ENCODE data around the gene NCCRP1.

Gene NCCRP1

GRCh38 chr19:39165857-39166256 lies 30.9 kb upstream of the NCCRP1 start:
- WGBS (ENCODE audit: insufficient coverage) = 100% methylated on average over 1 of the region's 7 CpGs
- POLR2A ChIA-PET = no interaction called here

GRCh38 chr19:39166571-39167391 lies 30.0 kb upstream of the NCCRP1 start:
- POLR2A ChIA-PET = no interaction called here
- H3K27ac ChIP-seq (ENCODE audit: insufficient read depth in 1 of 2, low read depth in 1 of 2, low read length in 2 of 2, poor library complexity in 1 of 2, severe bottlenecking in 2 of 2) = no peak overlapping the region
- H3K9me3 ChIP-seq (ENCODE audit: control extremely low read depth in 1 of 5, control insufficient read depth in 4 of 5, insufficient read depth in 2 of 5, low read depth in 1 of 5, low read length in 4 of 5) = no peaks in the 10 kb centered on the region
- WGBS (ENCODE audit: insufficient coverage) = 94% methylated on average over 18 of the region's 24 CpGs
- CTCF ChIA-PET = interaction anchor here (0.8 kb wide), 1 partner anchor 47 kb away, joined by 3 read pairs; no protein-coding TSS in a partner anchor
- no peaks in the 10 kb centered on the region for H3K4me1 ChIP-seq (ENCODE audit: control extremely low read depth in 1 of 4, control insufficient read depth in 4 of 4, insufficient read depth in 4 of 4, low read length in 3 of 4)
- no peak for DNase-seq
- H3K27me3 ChIP-seq (replicated peaks in 2 of 5; ENCODE audit: control insufficient read depth in 4 of 5, insufficient read depth in 5 of 5, low read length in 4 of 5) = no peaks in the 10 kb centered on the region
- peaks cover 9 to 17% (median 14%) of the 10 kb centered on the region in 4 experiments for H3K36me3 ChIP-seq (ENCODE audit: control insufficient read depth in 4 of 4, insufficient read depth in 4 of 4, low read length in 3 of 4)
- H3K4me3 ChIP-seq (ENCODE audit: control insufficient read depth in 1 of 7, extremely low read depth in 1 of 7, insufficient read depth in 4 of 7, low read depth in 2 of 7, low read length in 6 of 7) = no peak overlapping the region

More at GRCh38 chr19:39165857-39166256, 30.9 kb upstream of the NCCRP1 start:
- H3K27ac ChIP-seq (ENCODE audit: insufficient read depth in 1 of 2, low read depth in 1 of 2, low read length in 2 of 2, poor library complexity in 1 of 2, severe bottlenecking in 2 of 2) = no peak overlapping the region
- CTCF ChIA-PET = no interaction called here
- H3K4me1 ChIP-seq (ENCODE audit: control extremely low read depth in 1 of 4, control insufficient read depth in 4 of 4, insufficient read depth in 4 of 4, low read length in 3 of 4) = peaks cover 0 to 3% (median under 1%) of the 10 kb centered on the region in 4 experiments
- H3K36me3 ChIP-seq (ENCODE audit: control insufficient read depth in 4 of 4, insufficient read depth in 4 of 4, low read length in 3 of 4) = peaks cover 5 to 13% (median 11%) of the 10 kb centered on the region in 4 experiments
- no peak for DNase-seq
- no peaks in the 10 kb centered on the region for H3K27me3 ChIP-seq (replicated peaks in 2 of 5; ENCODE audit: control insufficient read depth in 4 of 5, insufficient read depth in 5 of 5, low read length in 4 of 5)
- H3K4me3 ChIP-seq (ENCODE audit: control insufficient read depth in 1 of 7, extremely low read depth in 1 of 7, insufficient read depth in 4 of 7, low read depth in 2 of 7, low read length in 6 of 7) = no peak overlapping the region
- H3K9me3 ChIP-seq (ENCODE audit: control extremely low read depth in 1 of 5, control insufficient read depth in 4 of 5, insufficient read depth in 2 of 5, low read depth in 1 of 5, low read length in 4 of 5) = no peaks in the 10 kb centered on the region

GRCh38 chr19:39167461-39168257 lies 29.1 kb upstream of the NCCRP1 start:
- 93% methylated on average over 16 of the region's 25 CpGs for WGBS (ENCODE audit: insufficient coverage)
- peaks cover 9 to 24% (median 18%) of the 10 kb centered on the region in 4 experiments for H3K36me3 ChIP-seq (ENCODE audit: control insufficient read depth in 4 of 4, insufficient read depth in 4 of 4, low read length in 3 of 4)

GRCh38 chr19:39168258-39169142 lies 28.3 kb upstream of the NCCRP1 start:
- H3K36me3 ChIP-seq (ENCODE audit: control insufficient read depth in 4 of 4, insufficient read depth in 4 of 4, low read length in 3 of 4) = peaks cover 9 to 29% (median 18%) of the 10 kb centered on the region in 4 experiments
- CTCF ChIA-PET = no interaction called here
- H3K27me3 ChIP-seq (replicated peaks in 2 of 5; ENCODE audit: control insufficient read depth in 4 of 5, insufficient read depth in 5 of 5, low read length in 4 of 5) = no peaks in the 10 kb centered on the region
- POLR2A ChIA-PET = no interaction called here
- DNase-seq = no peak
- 97% methylated on average over 20 of the region's 23 CpGs for whole genome bisulfite sequencing (ENCODE audit: insufficient coverage)
- peaks cover 0 to 2% (median 0%) of the 10 kb centered on the region in 4 experiments for H3K4me1 ChIP-seq (ENCODE audit: control extremely low read depth in 1 of 4, control insufficient read depth in 4 of 4, insufficient read depth in 4 of 4, low read length in 3 of 4)
- no peak overlapping the region for H3K27ac ChIP-seq (ENCODE audit: insufficient read depth in 1 of 2, low read depth in 1 of 2, low read length in 2 of 2, poor library complexity in 1 of 2, severe bottlenecking in 2 of 2)
- H3K9me3 ChIP-seq (ENCODE audit: control extremely low read depth in 1 of 5, control insufficient read depth in 4 of 5, insufficient read depth in 2 of 5, low read depth in 1 of 5, low read length in 4 of 5) = no peaks in the 10 kb centered on the region
- H3K4me3 ChIP-seq (ENCODE audit: control insufficient read depth in 1 of 7, extremely low read depth in 1 of 7, insufficient read depth in 4 of 7, low read depth in 2 of 7, low read length in 6 of 7) = no peak overlapping the region

More at GRCh38 chr19:39167461-39168257, 29.1 kb upstream of the NCCRP1 start:
- no peak for DNase-seq
- no peak overlapping the region for H3K27ac ChIP-seq (ENCODE audit: insufficient read depth in 1 of 2, low read depth in 1 of 2, low read length in 2 of 2, poor library complexity in 1 of 2, severe bottlenecking in 2 of 2)
- no peaks in the 10 kb centered on the region for H3K27me3 ChIP-seq (replicated peaks in 2 of 5; ENCODE audit: control insufficient read depth in 4 of 5, insufficient read depth in 5 of 5, low read length in 4 of 5)
- POLR2A ChIA-PET = no interaction called here
- H3K4me3 ChIP-seq (ENCODE audit: control insufficient read depth in 1 of 7, extremely low read depth in 1 of 7, insufficient read depth in 4 of 7, low read depth in 2 of 7, low read length in 6 of 7) = no peak overlapping the region
- CTCF ChIA-PET = no interaction called here
- peaks cover 0 to 2% (median 0%) of the 10 kb centered on the region in 4 experiments for H3K4me1 ChIP-seq (ENCODE audit: control extremely low read depth in 1 of 4, control insufficient read depth in 4 of 4, insufficient read depth in 4 of 4, low read length in 3 of 4)
- H3K9me3 ChIP-seq (ENCODE audit: control extremely low read depth in 1 of 5, control insufficient read depth in 4 of 5, insufficient read depth in 2 of 5, low read depth in 1 of 5, low read length in 4 of 5) = no peaks in the 10 kb centered on the region

GRCh38 chr19:39169143-39169810 lies 27.5 kb upstream of the NCCRP1 start:
- no peaks in the 10 kb centered on the region for H3K9me3 ChIP-seq (ENCODE audit: control extremely low read depth in 1 of 5, control insufficient read depth in 4 of 5, insufficient read depth in 2 of 5, low read depth in 1 of 5, low read length in 4 of 5)
- peaks cover 9 to 34% (median 18%) of the 10 kb centered on the region in 4 experiments for H3K36me3 ChIP-seq (ENCODE audit: control insufficient read depth in 4 of 4, insufficient read depth in 4 of 4, low read length in 3 of 4)
- no peak overlapping the region for H3K4me3 ChIP-seq (ENCODE audit: control insufficient read depth in 1 of 7, extremely low read depth in 1 of 7, insufficient read depth in 4 of 7, low read depth in 2 of 7, low read length in 6 of 7)
- H3K27me3 ChIP-seq (replicated peaks in 2 of 5; ENCODE audit: control insufficient read depth in 4 of 5, insufficient read depth in 5 of 5, low read length in 4 of 5) = no peaks in the 10 kb centered on the region
- H3K4me1 ChIP-seq (ENCODE audit: control extremely low read depth in 1 of 4, control insufficient read depth in 4 of 4, insufficient read depth in 4 of 4, low read length in 3 of 4) = peaks cover 0 to 2% (median 0%) of the 10 kb centered on the region in 4 experiments
- WGBS (ENCODE audit: insufficient coverage) = 95% methylated on average over 26 of the region's 36 CpGs
- DNase-seq = no peak
- ChIA-PET CTCF (no interaction called here), POLR2A (no interaction called here)
- no peak overlapping the region for H3K27ac ChIP-seq (ENCODE audit: insufficient read depth in 1 of 2, low read depth in 1 of 2, low read length in 2 of 2, poor library complexity in 1 of 2, severe bottlenecking in 2 of 2)

GRCh38 chr19:39170386-39171231 lies 26.2 kb upstream of the NCCRP1 start:
- H3K27me3 ChIP-seq (replicated peaks in 2 of 5; ENCODE audit: control insufficient read depth in 4 of 5, insufficient read depth in 5 of 5, low read length in 4 of 5) = no peaks in the 10 kb centered on the region
- WGBS (ENCODE audit: insufficient coverage) = 98% methylated on average over 16 of the region's 17 CpGs
- POLR2A ChIA-PET = no interaction called here
- H3K4me1 ChIP-seq (ENCODE audit: control extremely low read depth in 1 of 4, control insufficient read depth in 4 of 4, insufficient read depth in 4 of 4, low read length in 3 of 4) = peaks cover 0 to 2% (median 0%) of the 10 kb centered on the region in 4 experiments
- CTCF ChIA-PET = no interaction called here
- peaks cover 9 to 48% (median 17%) of the 10 kb centered on the region in 4 experiments for H3K36me3 ChIP-seq (ENCODE audit: control insufficient read depth in 4 of 4, insufficient read depth in 4 of 4, low read length in 3 of 4)
- DNase-seq = no peak
- H3K27ac ChIP-seq (ENCODE audit: insufficient read depth in 1 of 2, low read depth in 1 of 2, low read length in 2 of 2, poor library complexity in 1 of 2, severe bottlenecking in 2 of 2) = no peak overlapping the region
- no peak overlapping the region for H3K4me3 ChIP-seq (ENCODE audit: control insufficient read depth in 1 of 7, extremely low read depth in 1 of 7, insufficient read depth in 4 of 7, low read depth in 2 of 7, low read length in 6 of 7)
- no peaks in the 10 kb centered on the region for H3K9me3 ChIP-seq (ENCODE audit: control extremely low read depth in 1 of 5, control insufficient read depth in 4 of 5, insufficient read depth in 2 of 5, low read depth in 1 of 5, low read length in 4 of 5)
